Left cardiac atrium (tissue), 4 donors: Measurements from ENCODE around the gene SLC15A1. TPM values are rescaled to one million over a fixed set of nuclear protein-coding genes. Genes with fewer than 3 reads are reported as not detected.
"Not testable (repeated sequence)": the region's sequence is repeated elsewhere in the genome, so short reads cannot be mapped to it uniquely, and the experiment has no call there.

Source experiments
- ATAC-seq, 2 donors: fragments of 200-7000 bp; cut with Tn5 transposase; one replicate each; pipeline ENCODE4 v1.9.1; 2020; ENCODE audit warnings: mild to moderate bottlenecking in 2 of 2, moderate library complexity in 2 of 2
- DNase-seq: peaks from one replicate; pipeline ENCODE4 v3.0.0-alpha.2; 2020
- intact Hi-C, 2 donors: fragments of 100-400 bp; cut with DNase I; formaldehyde crosslinking; loops; one replicate each; pipeline versions ENCODE4 v1.14.1 to v1.15.1; 2022 to 2023
- total RNA-seq, 2 donors: library from RNA; stranded (reverse); fragmentation: NEBNext Ultra II Directional; extraction: Animal tissue kit (Norgen Biotek cat#: 25700); gene quantifications; one replicate each; pipeline ENCODE4 v1.2.1, GENCODE V29; 2021
- donor health status: DM: no; HTN: yes; CAD: no.
- donor health status: DM: no; HTN: yes; CAD: no; lungs with severe emphysema.
- donor health status: DM: yes; HTN: yes; CAD: no.
- donor health status: Dilated cardiomyopathy.

SLC15A1 gene
- total RNA-seq, 2 donors from 2014 or later: not detected

- no peak for ATAC-seq
- DNase-seq: no peak
- intact Hi-C loops: no loop called here
Observed at GRCh38 chr13:98647121-98647520, 105.4 kb downstream of the SLC15A1 start.

GRCh38 chr13:98643479-98643878 lies 109.0 kb downstream of the SLC15A1 start:
- intact Hi-C loops: no loop called here
- ATAC-seq: no peak
- no peak for DNase-seq

- DNase-seq (no peak), ATAC-seq (no peak)
- intact Hi-C loops: no loop called here
Observed at GRCh38 chr13:98641075-98641474, 111.4 kb downstream of the SLC15A1 start.

DNA sequence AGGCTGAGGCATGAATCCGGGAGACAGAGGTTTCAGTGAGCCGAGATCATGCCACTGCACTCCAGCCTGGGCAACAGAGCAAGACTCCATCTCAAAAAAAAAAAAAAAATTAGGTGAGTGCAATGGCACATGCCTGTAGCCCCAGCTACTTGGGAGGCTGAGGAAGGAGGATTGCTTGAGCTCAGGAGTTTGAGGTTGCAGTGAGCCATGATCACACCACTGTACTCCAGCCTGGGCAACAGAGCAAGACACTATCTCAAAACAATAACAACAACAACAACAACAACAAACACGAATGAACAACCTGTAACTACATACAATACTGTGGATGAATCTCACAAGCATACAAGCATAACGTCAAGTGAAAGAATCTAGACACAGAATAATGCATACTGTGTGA lies 112.7 kb downstream of the SLC15A1 start:
- ATAC-seq, DNase-seq, intact Hi-C loops: not testable (repeated sequence)

DNA sequence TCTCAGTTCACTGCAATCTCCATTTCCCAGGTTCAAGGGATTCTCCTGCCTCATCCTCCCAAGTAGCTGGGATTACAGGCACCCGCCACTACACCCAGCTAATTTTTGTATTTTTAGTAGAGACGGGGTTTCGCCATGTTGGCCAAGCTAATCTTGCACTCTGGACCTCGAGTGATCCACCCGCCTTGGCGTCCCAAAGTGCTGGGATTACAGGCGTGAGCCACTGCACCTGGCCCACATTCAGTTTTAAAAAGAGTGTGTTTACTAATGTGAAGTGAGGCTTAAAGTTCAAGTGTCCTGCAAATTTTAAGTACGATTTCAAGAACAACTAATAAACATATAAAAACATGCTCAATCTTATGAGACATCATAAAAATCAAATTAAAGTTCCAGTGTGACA lies 114.1 kb downstream of the SLC15A1 start:
- intact Hi-C loops, ATAC-seq: not testable (repeated sequence)

More for the DNA sequence above, 114.1 kb downstream of the SLC15A1 start:
- not testable (repeated sequence) for DNase-seq

Other genes with a start within 250 kb of the SLC15A1 start
- gene STK24, start 175.6 kb downstream of the SLC15A1 start, total RNA-seq: 10 to 100 TPM; 57.6 to 62.2 TPM
- gene DOCK9, start 225.4 kb upstream of the SLC15A1 start, total RNA-seq: 10 to 100 TPM; 42.1 to 67.5 TPM